NCI-H2196 (cell line): Measurements from ENCODE around the gene FBXO3.

ENCODE experiments used
- DNase-seq: peaks from one replicate; lab custom pipeline; 2025; ENCODE audit not compliant: unreplicated experiment; lab: John Stamatoyannopoulos, UW

Gene FBXO3

DNA sequence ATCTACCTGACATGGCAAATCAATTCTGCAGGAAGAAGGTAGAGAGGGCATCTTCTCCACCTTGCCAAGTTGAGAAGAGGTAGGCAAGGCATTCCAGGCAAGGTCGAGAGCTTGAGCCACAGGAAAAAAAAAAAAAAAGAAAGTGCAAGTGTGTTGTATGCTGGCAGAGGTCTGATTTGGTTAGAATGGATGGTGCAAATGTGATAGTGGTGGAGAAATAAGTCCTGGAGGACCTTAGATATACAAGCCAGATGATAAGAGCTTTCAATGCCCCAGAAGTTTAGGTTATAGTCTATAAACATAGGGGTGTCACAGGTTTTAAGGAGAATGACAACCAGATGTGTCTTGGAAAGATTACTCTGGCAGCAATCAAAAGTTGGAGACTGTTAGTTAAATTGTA, 1.4 kb downstream of the FBXO3 start:
- no peak for DNase-seq

DNA sequence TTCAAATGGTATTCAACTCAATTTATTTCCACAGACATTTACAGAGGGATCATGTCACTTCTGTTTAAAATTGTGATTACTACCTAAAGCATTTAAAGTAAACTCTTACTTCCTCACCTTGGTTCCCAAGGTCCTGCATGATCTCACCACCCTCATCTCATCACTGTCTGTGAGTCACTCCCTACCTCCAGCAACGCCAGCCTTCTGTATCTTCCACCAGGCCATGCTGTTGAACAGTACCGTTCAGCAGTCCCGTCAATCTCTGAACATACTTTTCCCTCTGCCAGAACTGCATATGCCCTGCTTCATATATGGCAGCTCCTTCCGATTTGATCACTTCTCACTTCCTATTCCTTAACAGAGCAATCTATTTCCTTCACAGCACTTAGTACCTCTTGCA, 2.0 kb downstream of the FBXO3 start:
- no peak for DNase-seq

DNA sequence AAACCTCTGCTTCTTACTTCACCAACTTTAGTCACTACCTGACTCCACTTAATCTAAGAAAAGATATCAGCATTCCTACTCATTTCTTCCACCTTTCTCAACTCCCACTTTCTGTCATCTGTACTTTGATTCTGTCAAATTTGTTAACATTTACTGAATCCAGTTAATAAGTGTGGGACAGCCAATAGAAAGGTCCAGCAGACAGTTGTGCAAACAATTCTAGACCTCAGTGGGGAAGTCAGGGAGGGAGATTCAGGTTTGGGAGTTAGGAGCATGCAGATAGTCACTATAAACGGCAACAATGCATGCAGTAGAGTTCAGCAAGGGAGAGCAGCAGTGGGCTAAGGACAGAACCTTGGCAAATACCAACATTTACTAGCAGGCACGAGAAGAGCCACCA, 4.1 kb downstream of the FBXO3 start:
- DNase-seq, result no peak

DNA sequence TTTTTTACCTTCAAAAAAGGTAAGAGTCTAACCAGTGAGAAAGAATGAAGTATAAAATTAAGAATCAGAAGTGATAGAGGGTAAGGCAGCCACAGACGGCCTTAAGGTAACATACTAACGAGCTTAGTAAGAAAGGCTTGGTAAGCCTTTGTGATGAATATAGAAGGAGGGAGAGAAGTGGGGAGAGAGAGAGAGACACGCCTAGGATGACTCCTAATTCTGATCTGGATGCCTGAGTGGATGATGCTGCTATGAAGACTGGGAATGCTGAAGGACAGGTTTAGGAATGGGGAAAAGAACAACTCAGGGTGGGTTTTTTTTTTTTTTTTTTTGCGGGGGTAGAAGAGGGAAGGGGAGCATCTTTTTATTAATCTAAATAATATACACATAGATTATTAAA, 4.8 kb downstream of the FBXO3 start:
- no peak for DNase-seq

DNA sequence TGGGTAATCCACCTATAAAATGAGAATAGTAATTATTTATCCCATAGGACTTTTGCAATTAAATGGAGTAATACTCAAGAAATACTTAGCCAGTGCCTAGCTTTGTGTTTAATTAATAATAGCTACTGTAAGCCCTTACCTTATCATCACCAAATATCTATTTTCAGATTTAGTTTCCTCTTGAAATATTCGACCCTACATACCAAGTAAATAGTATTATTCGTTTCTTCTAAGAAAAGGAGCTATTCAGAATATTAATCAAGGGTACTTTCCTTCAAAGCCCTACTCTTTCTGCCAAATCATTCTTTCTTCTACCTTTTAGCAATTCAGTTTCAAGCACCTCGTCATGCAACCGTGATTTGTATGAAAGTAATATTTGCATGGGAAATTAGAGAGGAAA, 6.7 kb downstream of the FBXO3 start:
- DNase-seq, result no peak

DNA sequence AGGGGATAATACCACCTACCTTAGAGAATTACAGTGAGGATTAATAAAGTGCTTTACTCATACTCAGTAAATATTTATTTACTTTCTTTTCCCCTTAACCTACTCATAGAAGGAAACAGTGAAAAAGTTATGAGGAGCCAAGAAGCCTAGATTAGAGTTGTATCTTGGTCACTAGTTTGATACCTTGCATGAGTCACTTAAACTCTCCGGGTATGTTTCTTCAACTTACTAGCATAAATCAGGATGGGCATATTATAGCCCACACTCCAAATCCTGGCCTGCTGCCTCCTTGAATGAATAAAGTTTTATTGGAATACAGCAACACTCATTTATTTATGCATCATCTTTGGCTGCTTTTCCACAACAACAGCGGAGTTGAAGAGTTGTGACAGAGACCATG, 8.2 kb downstream of the FBXO3 start:
- no peak for DNase-seq

DNA sequence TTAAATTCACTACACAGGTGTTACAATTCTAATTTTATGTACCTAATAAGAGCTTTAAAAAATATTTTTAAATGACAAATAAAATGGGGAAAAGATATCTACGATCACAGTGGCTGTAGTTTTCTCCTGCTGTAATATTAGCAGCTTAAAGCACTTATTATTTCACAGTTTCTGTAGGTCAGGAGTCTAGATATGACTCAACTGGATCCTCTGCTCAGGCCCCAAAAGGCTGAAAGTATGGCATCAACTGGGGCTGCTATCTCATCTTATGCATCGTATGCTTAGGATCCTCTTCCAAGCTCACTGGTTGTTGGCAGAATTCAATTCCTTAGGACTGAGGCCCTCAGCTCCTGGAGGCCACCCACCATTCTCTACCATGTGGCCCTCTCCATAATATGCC, 12.8 kb downstream of the FBXO3 start:
- DNase-seq, result no peak

DNA sequence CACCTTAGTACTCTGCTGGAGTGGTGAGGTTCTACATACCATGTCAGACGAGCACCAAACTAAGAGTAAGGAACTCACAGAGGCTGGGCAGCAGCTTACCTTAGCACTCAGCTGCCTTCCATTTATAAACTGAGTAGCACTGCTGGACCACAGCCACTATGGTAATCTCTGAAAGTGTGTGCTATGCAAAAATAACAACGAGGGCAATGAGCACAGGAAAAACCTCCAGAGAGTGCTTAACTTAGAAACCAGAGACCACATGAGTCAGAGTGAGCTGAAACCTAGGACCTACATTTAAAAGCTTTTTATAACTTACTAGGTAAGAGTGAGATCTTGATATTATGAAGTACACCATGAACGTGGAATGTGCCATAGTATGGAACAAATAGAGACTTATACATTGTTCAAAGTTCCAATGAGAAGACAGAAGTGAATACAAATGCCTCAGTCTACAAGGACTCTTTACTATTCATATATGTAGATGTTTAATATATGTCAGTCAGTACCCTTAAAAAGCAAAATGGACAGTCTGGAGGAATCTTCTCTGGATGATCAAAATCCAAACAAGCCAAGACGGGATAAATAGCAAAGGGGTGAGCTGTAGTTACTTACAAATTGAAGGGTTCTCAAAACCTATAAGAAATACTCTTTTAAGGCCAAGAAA, 20.9 kb downstream of the FBXO3 start:
- DNase-seq, result no peak

DNA sequence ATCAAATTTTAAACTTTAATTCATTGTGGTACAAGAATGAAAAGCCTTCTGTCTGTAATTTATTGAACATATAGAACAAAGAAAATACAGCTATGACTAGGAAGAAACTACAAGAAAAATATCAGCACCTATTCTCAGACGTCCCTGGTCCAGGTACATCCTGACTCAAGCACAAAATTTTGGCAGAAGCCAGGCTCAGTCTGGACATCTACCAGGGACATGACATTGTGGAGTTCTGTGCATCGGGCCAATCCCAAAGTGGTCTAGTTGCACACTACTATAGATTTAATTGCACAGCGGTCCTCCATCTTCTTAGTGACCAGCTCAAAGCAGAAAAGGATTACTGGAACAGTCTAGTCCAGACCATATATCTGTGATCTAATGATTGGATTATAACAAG, 22.4 kb downstream of the FBXO3 start:
- DNase-seq, result no peak

DNA sequence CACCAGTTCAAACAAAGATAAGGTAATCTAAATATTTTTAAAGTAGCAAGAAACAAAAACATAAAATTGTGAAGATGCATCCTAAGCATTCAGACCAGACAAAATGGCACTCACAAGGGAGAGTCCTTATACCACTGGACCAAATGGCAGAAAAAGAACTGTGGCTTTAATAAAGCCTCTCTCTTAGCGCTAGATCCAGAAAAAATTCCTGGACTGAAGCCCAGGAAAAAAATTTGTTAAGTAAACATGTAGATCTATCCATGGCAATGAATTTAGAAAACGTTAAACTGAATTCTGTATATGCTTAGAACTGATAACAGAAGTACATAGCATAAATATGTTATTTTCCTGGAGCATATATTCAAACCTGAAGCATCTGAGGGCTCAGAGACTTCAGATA, 26.3 kb downstream of the FBXO3 start:
- DNase-seq, result peak; percentile 11

DNA sequence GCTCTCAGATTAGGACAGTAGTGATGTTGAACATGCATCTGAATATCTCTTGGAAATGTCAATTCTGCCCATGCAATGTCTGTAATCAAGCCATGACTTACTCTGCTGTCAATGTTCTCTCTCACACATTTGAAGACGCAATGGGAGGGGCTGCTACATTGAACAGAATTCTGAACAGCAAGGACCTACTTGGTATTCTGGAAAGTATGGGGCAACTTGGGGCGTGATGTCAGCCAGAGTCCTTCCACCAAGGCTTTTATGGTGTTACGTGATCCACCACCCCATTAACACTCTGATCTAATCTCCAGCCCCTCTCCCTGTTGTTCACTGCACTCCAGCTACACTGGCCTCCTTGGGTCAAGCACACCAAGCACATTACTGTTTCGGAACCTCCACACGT, 31.0 kb downstream of the FBXO3 start:
- DNase-seq, result no peak

DNA sequence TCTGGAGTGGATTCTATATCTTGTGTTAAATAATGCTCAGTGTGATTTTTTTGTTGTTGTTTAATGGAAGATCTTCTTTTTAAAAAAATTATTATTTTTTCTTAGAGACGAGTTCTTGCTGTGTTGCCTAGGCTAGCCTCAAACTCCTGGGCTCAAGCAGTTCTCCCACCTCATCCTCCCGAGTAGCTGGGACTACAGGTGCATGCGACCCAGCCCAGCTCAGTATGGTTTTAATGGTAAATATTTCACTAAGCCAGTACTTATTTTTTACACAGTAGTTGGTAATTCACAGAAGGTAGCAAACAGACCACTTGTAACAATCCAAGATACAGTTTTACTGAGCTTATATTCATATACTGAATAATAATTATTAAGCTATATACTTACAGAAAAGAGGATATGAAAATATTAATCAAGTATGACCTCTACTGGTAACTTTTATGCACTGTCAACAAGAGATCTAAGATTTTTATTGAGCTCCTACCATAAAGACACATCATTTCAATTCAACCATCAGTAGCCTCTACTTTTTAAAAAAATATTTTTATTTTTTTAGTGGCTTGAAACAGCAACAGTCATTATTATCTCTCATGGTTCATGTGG, 32.0 kb downstream of the FBXO3 start:
- no peak for DNase-seq

DNA sequence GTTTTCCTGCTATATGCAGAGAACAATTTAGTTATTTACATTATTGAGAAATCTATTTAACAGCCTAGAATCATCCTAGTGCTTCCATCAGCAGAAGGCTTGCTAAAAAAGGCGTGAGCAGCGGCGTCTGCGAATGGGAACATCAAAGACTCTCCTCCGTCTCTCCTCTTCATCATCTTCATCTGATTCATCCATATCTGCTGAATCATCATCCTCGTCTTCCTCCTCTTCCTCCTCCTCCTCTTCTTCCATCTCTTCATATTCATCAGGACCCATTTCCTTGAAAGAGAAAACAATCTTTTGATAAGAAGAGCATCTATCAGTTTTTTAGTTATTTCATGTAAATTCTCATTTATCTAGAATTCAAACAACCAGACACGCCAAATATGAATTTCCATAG, 32.5 kb downstream of the FBXO3 start:
- DNase-seq, result no peak

DNA sequence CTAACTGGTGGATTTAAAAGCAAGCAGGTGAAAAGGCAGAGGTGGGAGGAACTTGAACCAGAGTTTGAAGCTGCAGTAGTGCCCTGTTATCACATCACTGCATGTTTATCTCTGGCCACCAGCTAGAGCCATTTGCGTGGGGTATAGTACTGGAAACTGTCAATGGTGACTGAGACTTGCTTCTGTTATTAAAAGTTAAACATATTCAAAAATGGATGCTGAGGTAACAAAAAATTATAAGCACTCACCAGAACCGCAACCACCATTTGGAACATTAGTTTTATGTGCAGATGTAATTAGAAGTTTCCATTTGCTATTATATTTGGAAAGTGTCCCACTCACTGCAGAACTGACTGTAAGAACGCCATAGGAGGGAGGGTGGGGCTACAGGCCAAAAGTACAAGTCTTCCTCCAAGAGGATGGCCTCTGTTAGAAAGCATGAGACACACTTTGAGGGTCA, 36.9 kb downstream of the FBXO3 start:
- no peak for DNase-seq

DNA sequence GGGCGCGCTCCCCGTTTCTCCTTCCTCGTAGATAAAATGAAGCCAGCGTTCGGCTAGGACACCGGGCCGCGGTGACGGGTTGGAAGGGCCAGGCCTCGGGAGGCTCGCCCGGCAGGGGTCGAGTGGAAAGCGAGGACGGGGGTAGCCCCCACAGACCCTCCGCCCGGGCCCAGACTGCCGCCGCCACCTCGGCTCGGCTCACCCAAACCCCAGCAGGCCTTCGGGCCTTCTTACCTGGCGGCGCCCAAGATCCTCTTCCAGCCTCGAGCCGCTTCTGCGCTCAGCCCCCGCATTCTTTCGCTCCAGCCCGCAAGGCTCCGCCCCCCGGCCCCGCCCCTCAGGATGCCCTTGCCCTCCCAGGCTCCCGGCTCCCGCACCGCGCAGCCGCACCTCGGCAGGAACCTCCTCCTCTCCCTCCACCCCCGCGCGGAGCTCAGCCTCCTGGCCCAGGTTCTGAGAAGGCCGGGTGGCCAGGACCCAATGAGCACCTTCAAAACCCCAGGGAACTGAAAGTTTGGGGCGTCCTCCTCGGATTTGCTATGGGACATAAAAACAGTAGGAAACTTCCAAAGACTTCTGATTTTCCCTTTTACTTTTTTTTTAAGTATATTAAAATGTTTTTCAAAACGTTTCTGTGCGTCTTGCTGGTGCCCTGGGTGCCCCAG, 38.0 kb downstream of the FBXO3 start, which contains the start of gene CD59:
Gene CD59 (minus strand): TSS at position 276 of the 665 bp plus-strand sequence. CDS start 13,978 bp downstream, outside the sequence.
- peak; percentile 95 for DNase-seq

DNA sequence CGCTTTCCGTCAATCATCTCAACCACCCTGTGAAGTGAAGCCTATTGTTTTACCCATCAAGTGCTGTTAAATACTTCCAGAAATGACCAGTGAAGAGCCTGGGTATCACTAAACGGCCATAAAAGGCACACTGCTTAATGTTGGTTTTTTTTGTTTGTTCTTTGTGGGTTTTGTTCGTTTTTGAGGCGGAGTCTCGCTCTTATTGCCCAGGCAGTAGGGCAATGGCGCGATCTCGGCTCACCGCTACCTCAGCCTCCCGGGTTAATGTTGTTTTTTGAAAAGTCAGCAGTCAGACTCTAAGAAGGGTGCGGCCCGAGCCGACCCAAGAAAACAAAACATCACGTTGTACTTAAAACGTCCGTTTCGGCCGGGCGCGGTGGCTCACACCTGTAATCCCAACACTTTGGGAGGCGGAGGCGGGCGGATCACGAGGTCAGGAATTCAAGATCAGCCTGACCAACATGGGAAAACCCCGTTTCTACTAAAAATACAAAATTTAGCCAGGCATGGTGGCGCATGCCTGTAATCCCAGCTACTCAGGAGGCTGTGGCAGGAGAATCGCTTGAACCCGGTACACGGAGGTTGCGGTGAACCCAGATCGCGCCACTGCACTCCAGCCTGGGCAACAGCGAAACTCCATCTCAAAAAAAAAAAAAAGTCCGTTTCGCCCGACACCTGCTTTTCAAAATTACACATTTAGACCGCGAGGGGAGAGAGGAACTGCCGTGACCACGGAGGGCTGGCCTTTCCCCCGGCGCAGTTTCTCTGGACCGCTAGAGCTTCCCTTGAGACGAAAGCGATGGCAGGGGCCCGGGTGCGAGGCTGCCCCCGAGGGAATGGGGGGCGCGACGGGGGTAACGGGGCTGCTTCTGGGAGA, 38.8 kb downstream of the FBXO3 start:
- peak; percentile 14 for DNase-seq

DNA sequence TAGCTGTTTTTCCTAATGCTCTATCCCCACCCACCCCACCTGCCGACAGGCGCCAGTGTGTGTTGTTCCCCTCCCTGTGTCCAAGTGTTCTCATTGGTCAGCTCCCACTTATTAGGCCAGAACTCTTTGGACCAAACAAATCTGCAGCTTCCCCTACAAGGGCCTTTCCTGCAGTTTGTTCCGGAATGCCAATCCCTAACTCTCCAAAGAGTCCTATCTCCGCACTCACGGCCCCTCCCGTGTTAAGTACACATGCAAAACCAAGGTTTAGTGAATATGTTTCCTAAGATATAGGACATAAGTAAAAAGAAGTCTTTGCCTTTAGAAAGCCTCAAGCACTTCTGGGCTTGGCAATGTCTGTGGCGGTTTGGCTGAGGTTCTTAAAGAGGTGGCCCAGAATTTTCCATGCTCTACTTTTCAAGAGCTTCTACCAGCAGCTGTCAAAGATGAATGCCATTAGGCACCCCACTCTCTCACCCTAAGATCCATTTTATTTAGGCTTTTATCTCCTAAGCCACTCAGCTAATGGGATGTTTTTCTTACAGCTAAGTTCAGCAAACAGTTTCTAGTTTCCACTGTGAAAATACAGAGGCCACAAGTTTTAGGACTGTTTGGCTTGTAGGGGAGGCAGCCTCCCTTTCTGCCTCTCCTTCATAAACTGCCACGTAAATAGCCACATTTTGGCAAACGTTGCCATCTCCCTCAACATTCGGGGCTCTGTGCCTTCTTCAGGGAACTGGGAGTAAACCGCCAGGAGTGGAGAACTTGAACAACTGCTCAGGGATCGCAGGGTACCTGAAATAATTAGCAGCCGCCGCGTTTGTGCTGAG, 39.7 kb downstream of the FBXO3 start:
- DNase-seq, result no peak

DNA sequence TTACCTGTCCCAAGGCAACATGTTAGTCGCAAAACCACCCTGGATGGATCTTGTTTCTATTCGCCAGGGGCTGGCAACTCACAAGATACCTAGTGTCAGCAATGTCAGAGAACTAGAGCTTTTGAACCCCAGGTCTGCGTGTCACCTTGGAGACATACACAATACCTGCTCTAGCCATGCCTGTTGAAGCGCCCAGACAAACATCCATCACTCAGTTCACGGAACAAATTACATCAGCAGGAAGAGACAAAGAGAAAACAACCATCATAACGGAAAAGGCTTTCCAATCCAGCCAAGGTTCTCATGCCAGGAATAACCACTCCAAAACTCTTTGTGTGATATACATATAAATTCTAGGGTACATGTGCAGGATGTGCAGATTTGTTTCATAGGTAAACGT, 40.3 kb downstream of the FBXO3 start:
- DNase-seq, result no peak

DNA sequence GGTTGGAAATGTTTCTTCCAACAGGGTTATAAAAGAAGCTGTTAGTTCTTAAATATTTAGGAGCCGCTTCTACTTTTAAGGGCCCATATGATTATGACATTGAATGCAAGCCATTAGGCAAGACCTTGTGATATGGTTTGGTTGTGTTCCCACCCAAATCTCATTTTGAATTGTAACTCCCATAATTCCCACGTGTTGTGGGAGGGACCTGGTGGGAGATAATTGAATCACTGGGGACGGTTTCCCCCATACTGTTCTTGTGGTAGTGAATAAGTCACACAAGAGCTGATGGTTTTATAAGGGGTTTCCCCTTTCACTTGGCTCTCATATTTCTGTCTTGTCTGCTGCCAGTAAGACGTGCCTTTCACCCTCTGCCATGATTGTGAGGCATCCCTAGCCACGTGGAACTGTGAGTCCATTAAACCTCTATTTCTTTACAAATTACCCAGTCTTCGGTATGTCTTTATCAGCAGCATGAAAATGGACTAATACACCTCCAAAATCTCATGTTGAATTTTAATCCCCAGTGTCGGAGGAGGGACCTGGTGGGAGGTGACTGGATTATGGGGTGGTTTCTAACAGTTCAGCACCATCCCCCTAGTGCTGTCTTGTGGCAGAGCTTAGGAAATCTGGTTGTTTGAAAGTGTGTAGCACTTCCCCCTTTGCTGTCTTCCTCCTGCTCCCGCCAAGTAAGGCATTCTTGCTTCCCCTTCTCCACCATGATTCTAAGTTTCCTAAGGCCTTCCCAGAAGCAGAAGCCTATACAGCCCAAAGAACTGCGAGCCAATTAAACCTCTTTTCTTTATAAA, 42.4 kb downstream of the FBXO3 start:
- no peak for DNase-seq

DNA sequence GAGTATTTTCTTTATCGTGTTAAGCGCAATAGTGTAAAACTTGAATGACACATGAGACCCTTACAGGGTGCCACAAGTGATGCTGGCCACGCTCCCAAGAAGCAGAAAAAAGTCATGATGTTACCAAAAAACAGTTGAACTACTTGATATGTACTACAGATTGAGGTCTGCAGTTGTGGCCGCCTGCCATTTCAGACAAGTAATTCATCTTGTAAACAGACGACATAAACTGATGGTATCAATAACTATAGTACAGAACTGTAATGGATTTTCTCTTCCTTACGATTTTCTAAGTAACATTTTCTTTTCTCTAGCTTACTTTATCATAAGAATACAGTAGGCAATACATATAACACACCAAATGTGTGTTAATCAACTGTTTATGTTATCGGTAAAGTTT, 43.6 kb downstream of the FBXO3 start:
- no peak for DNase-seq
